Measurements from ENCODE around the gene CAPN5.

Gene CAPN5

GRCh38 chr11:77144196-77144856 is 77.6 kb downstream of the CAPN5 start:
- H3K27me3 ChIP-seq (ENCODE audit: control insufficient read depth in 1 of 2, insufficient read depth in 2 of 2, low read length in 2 of 2): no peaks in the 10 kb centered on the region
- no peaks in the 10 kb centered on the region for H3K36me3 ChIP-seq (ENCODE audit: control insufficient read depth in 1 of 2, insufficient read depth in 2 of 2, low read length in 2 of 2)
- H3K9me3 ChIP-seq (ENCODE audit: control insufficient read depth in 1 of 2, low read length in 2 of 2): no peaks in the 10 kb centered on the region

GRCh38 chr11:77144857-77145428 is 78.2 kb downstream of the CAPN5 start:
- H3K27ac ChIP-seq (ENCODE audit: low read depth, low read length): no peak overlapping the region
- no peaks in the 10 kb centered on the region for H3K36me3 ChIP-seq (ENCODE audit: control insufficient read depth in 1 of 2, insufficient read depth in 2 of 2, low read length in 2 of 2)
- H3K27me3 ChIP-seq (ENCODE audit: control insufficient read depth in 1 of 2, insufficient read depth in 2 of 2, low read length in 2 of 2): no peaks in the 10 kb centered on the region
- peaks cover 24 to 40% of the 10 kb centered on the region in 2 donors for H3K4me1 ChIP-seq (ENCODE audit: control insufficient read depth in 1 of 2, insufficient read depth in 2 of 2, low read length in 2 of 2)
- H3K4me3 ChIP-seq (ENCODE audit: low read depth in 1 of 2, low read length in 2 of 2): peak overlapping the region in 1 of 2 donors; percentile 32
- no peak overlapping the region for H3K9ac ChIP-seq (ENCODE audit: low read depth in 1 of 2, low read length in 2 of 2)
- H3K9me3 ChIP-seq (ENCODE audit: control insufficient read depth in 1 of 2, low read length in 2 of 2): no peaks in the 10 kb centered on the region

More at GRCh38 chr11:77144196-77144856, 77.6 kb downstream of the CAPN5 start:
- Histone ChIP-seq H3K4me3 (ENCODE audit: low read depth in 1 of 2, low read length in 2 of 2) (peak overlapping the region in 1 of 2 donors; percentile 32), H3K4me1 (ENCODE audit: control insufficient read depth in 1 of 2, insufficient read depth in 2 of 2, low read length in 2 of 2) (peaks cover 24 to 40% of the 10 kb centered on the region in 2 donors), H3K9ac (ENCODE audit: low read depth in 1 of 2, low read length in 2 of 2) (no peak overlapping the region), H3K27ac (ENCODE audit: low read depth, low read length) (no peak overlapping the region)

GRCh38 chr11:77146261-77147035 is 79.7 kb downstream of the CAPN5 start:
- H3K27me3 ChIP-seq (ENCODE audit: control insufficient read depth in 1 of 2, insufficient read depth in 2 of 2, low read length in 2 of 2): no peaks in the 10 kb centered on the region
- H3K4me3 ChIP-seq (ENCODE audit: low read depth in 1 of 2, low read length in 2 of 2): no peak overlapping the region
- H3K9ac ChIP-seq (ENCODE audit: low read depth in 1 of 2, low read length in 2 of 2): no peak overlapping the region
- peaks cover 24 to 28% of the 10 kb centered on the region in 2 donors for H3K4me1 ChIP-seq (ENCODE audit: control insufficient read depth in 1 of 2, insufficient read depth in 2 of 2, low read length in 2 of 2)
- H3K27ac ChIP-seq (ENCODE audit: low read depth, low read length): no peak overlapping the region
- no peaks in the 10 kb centered on the region for H3K36me3 ChIP-seq (ENCODE audit: control insufficient read depth in 1 of 2, insufficient read depth in 2 of 2, low read length in 2 of 2)
- H3K9me3 ChIP-seq (ENCODE audit: control insufficient read depth in 1 of 2, low read length in 2 of 2): no peaks in the 10 kb centered on the region

- Histone ChIP-seq H3K27me3 (ENCODE audit: control insufficient read depth in 1 of 2, insufficient read depth in 2 of 2, low read length in 2 of 2) (no peaks in the 10 kb centered on the region), H3K4me1 (ENCODE audit: control insufficient read depth in 1 of 2, insufficient read depth in 2 of 2, low read length in 2 of 2) (peaks cover 24 to 33% of the 10 kb centered on the region in 2 donors), H3K4me3 (ENCODE audit: low read depth in 1 of 2, low read length in 2 of 2) (no peak overlapping the region), H3K9ac (ENCODE audit: low read depth in 1 of 2, low read length in 2 of 2) (no peak overlapping the region), H3K9me3 (ENCODE audit: control insufficient read depth in 1 of 2, low read length in 2 of 2) (no peaks in the 10 kb centered on the region), H3K36me3 (ENCODE audit: control insufficient read depth in 1 of 2, insufficient read depth in 2 of 2, low read length in 2 of 2) (no peaks in the 10 kb centered on the region), H3K27ac (ENCODE audit: low read depth, low read length) (no peak overlapping the region)
Measured at GRCh38 chr11:77147036-77147315, 80.2 kb downstream of the CAPN5 start.

- H3K27ac ChIP-seq (ENCODE audit: low read depth, low read length): no peak overlapping the region
- peak overlapping the region; percentile 55 to 57 for H3K4me3 ChIP-seq (ENCODE audit: low read depth in 1 of 2, low read length in 2 of 2)
- no peaks in the 10 kb centered on the region for H3K9me3 ChIP-seq (ENCODE audit: control insufficient read depth in 1 of 2, low read length in 2 of 2)
- H3K36me3 ChIP-seq (ENCODE audit: control insufficient read depth in 1 of 2, insufficient read depth in 2 of 2, low read length in 2 of 2): no peaks in the 10 kb centered on the region
- peaks cover 27 to 35% of the 10 kb centered on the region in 2 donors for H3K4me1 ChIP-seq (ENCODE audit: control insufficient read depth in 1 of 2, insufficient read depth in 2 of 2, low read length in 2 of 2)
- H3K27me3 ChIP-seq (ENCODE audit: control insufficient read depth in 1 of 2, insufficient read depth in 2 of 2, low read length in 2 of 2): no peaks in the 10 kb centered on the region
- no peak overlapping the region for H3K9ac ChIP-seq (ENCODE audit: low read depth in 1 of 2, low read length in 2 of 2)
Measured at GRCh38 chr11:77147668-77148321, 81.0 kb downstream of the CAPN5 start.

GRCh38 chr11:77148963-77149715 is 82.4 kb downstream of the CAPN5 start:
- Histone ChIP-seq H3K4me3 (ENCODE audit: low read depth in 1 of 2, low read length in 2 of 2) (no peak overlapping the region), H3K36me3 (ENCODE audit: control insufficient read depth in 1 of 2, insufficient read depth in 2 of 2, low read length in 2 of 2) (no peaks in the 10 kb centered on the region), H3K27me3 (ENCODE audit: control insufficient read depth in 1 of 2, insufficient read depth in 2 of 2, low read length in 2 of 2) (no peaks in the 10 kb centered on the region), H3K4me1 (ENCODE audit: control insufficient read depth in 1 of 2, insufficient read depth in 2 of 2, low read length in 2 of 2) (peaks cover 37 to 40% of the 10 kb centered on the region in 2 donors), H3K9me3 (ENCODE audit: control insufficient read depth in 1 of 2, low read length in 2 of 2) (no peaks in the 10 kb centered on the region), H3K9ac (ENCODE audit: low read depth in 1 of 2, low read length in 2 of 2) (no peak overlapping the region), H3K27ac (ENCODE audit: low read depth, low read length) (no peak overlapping the region)

- H3K4me3 ChIP-seq (ENCODE audit: low read depth in 1 of 2, low read length in 2 of 2): no peak overlapping the region
- peaks cover 33 to 35% of the 10 kb centered on the region in 2 donors for H3K4me1 ChIP-seq (ENCODE audit: control insufficient read depth in 1 of 2, insufficient read depth in 2 of 2, low read length in 2 of 2)
- H3K27ac ChIP-seq (ENCODE audit: low read depth, low read length): no peak overlapping the region
- no peaks in the 10 kb centered on the region for H3K9me3 ChIP-seq (ENCODE audit: control insufficient read depth in 1 of 2, low read length in 2 of 2)
- H3K9ac ChIP-seq (ENCODE audit: low read depth in 1 of 2, low read length in 2 of 2): no peak overlapping the region
- no peaks in the 10 kb centered on the region for H3K36me3 ChIP-seq (ENCODE audit: control insufficient read depth in 1 of 2, insufficient read depth in 2 of 2, low read length in 2 of 2)
- H3K27me3 ChIP-seq (ENCODE audit: control insufficient read depth in 1 of 2, insufficient read depth in 2 of 2, low read length in 2 of 2): no peaks in the 10 kb centered on the region
Measured at GRCh38 chr11:77149716-77150392, 83.1 kb downstream of the CAPN5 start.

- Histone ChIP-seq H3K9ac (ENCODE audit: low read depth in 1 of 2, low read length in 2 of 2) (no peak overlapping the region), H3K27me3 (ENCODE audit: control insufficient read depth in 1 of 2, insufficient read depth in 2 of 2, low read length in 2 of 2) (no peaks in the 10 kb centered on the region), H3K36me3 (ENCODE audit: control insufficient read depth in 1 of 2, insufficient read depth in 2 of 2, low read length in 2 of 2) (no peaks in the 10 kb centered on the region), H3K4me1 (ENCODE audit: control insufficient read depth in 1 of 2, insufficient read depth in 2 of 2, low read length in 2 of 2) (peaks cover 26 to 28% of the 10 kb centered on the region in 2 donors), H3K9me3 (ENCODE audit: control insufficient read depth in 1 of 2, low read length in 2 of 2) (no peaks in the 10 kb centered on the region), H3K27ac (ENCODE audit: low read depth, low read length) (no peak overlapping the region), H3K4me3 (ENCODE audit: low read depth in 1 of 2, low read length in 2 of 2) (no peak overlapping the region)
Measured at GRCh38 chr11:77150836-77151235, 84.1 kb downstream of the CAPN5 start.

- Histone ChIP-seq H3K27me3 (ENCODE audit: control insufficient read depth in 1 of 2, insufficient read depth in 2 of 2, low read length in 2 of 2) (no peaks in the 10 kb centered on the region), H3K4me1 (ENCODE audit: control insufficient read depth in 1 of 2, insufficient read depth in 2 of 2, low read length in 2 of 2) (peaks cover 26 to 28% of the 10 kb centered on the region in 2 donors), H3K9me3 (ENCODE audit: control insufficient read depth in 1 of 2, low read length in 2 of 2) (no peaks in the 10 kb centered on the region), H3K9ac (ENCODE audit: low read depth in 1 of 2, low read length in 2 of 2) (no peak overlapping the region), H3K27ac (ENCODE audit: low read depth, low read length) (no peak overlapping the region), H3K36me3 (ENCODE audit: control insufficient read depth in 1 of 2, insufficient read depth in 2 of 2, low read length in 2 of 2) (no peaks in the 10 kb centered on the region), H3K4me3 (ENCODE audit: low read depth in 1 of 2, low read length in 2 of 2) (no peak overlapping the region)
Measured at GRCh38 chr11:77151804-77152509, 85.2 kb downstream of the CAPN5 start.
